ENCODE results near the gene EHHADH.

EHHADH gene

GRCh38 chr3:185145511-185145910 lies 108.3 kb downstream of the EHHADH start:
- no peak for TF ChIP-seq CTCF (IDR thresholded peaks at IDR 0.05)

- TF ChIP-seq CTCF (IDR thresholded peaks at IDR 0.05), result no peak
Observed at GRCh38 chr3:185144784-185145183, 109.1 kb downstream of the EHHADH start.

All from LNCAP (cell line).